Measurements from ENCODE around the gene PITX2. TPM values are rescaled to one million over a fixed set of nuclear protein-coding genes. Genes with fewer than 3 reads are reported as not detected.
A peak's percentile ranks its signal among the peaks of the same experiment; 100 is the strongest.

The PITX2 gene
- total RNA-seq, 2 experiments from 2014 or later = not detected

GRCh38 chr4:110624398-110624780, 1.5 kb upstream of the PITX2 start:
- H3K4me3 ChIP-seq (ENCODE audit: low read length) = no peak overlapping the region

DNA sequence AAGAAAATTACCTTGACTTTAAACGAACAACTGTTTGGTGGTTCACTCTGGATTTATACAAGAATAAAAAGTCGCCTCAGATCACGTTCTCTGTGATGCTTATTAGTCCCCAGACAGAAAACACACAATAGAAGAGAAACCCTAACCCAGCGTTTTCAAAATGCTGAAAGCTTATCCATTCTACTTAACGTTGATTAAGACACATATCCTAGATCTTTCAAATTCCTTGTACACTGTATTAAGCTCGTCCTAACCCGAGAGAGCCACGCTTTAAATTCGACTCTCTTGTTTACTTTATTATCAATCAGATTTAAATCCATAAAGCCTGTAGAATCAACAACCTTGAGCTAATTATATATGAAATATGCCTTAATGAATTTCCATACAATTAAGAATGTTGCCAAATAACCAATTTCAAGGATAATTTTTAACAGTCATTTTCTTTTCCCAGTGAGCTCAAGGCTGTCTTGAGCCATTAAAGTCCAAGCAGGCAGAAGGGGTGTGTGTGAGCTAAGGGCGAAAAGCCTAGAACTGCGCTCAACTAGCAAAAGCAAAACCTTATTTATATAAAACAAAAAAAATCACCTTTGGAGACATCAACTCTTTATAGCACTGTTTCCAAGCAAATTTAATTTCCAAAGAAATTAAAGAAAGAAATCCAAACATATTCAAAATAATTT, 981 bp upstream of the PITX2 start:
- Mint-ChIP-seq H3K4me1 (ENCODE audit: low read depth) (peaks cover 35% of the 10 kb centered on the region), H3K9me3 (peaks cover 15% of the 10 kb centered on the region)

More at GRCh38 chr4:110624398-110624780, 1.5 kb upstream of the PITX2 start:
- ChIA-PET POLR2A (no interaction called here), CTCF (interaction anchor here (0.5 kb wide), 1 partner anchor 581 kb away, joined by 5 read pairs; no protein-coding TSS in a partner anchor)
- peaks cover 29% of the 10 kb centered on the region for H3K4me1 ChIP-seq (ENCODE audit: insufficient read depth, low read length)
- H3K36me3 ChIP-seq (ENCODE audit: insufficient read depth, low read length) = no peaks in the 10 kb centered on the region
- H3K9me3 ChIP-seq (ENCODE audit: control insufficient read depth in 1 of 2, insufficient read depth in 1 of 2, low read length in 2 of 2) = peaks cover 16 to 53% of the 10 kb centered on the region in 2 experiments
- peaks cover 37% of the 10 kb centered on the region for H3K4me1 Mint-ChIP-seq (ENCODE audit: low read depth)
- no peak overlapping the region for H3K27ac ChIP-seq (ENCODE audit: low read depth in 1 of 2, low read length in 2 of 2)
- peaks cover 94 to 100% of the 10 kb centered on the region in 2 experiments for H3K27me3 ChIP-seq (ENCODE audit: control insufficient read depth in 1 of 2, insufficient read depth in 2 of 2, low read length in 2 of 2)
- DNase-seq (no peak), ATAC-seq (ENCODE audit: poor library complexity) (no peak)
- no peak overlapping the region for H3K4me3 Mint-ChIP-seq
- peaks cover 15% of the 10 kb centered on the region for H3K9me3 Mint-ChIP-seq
- TF ChIP-seq, protein P1, sequence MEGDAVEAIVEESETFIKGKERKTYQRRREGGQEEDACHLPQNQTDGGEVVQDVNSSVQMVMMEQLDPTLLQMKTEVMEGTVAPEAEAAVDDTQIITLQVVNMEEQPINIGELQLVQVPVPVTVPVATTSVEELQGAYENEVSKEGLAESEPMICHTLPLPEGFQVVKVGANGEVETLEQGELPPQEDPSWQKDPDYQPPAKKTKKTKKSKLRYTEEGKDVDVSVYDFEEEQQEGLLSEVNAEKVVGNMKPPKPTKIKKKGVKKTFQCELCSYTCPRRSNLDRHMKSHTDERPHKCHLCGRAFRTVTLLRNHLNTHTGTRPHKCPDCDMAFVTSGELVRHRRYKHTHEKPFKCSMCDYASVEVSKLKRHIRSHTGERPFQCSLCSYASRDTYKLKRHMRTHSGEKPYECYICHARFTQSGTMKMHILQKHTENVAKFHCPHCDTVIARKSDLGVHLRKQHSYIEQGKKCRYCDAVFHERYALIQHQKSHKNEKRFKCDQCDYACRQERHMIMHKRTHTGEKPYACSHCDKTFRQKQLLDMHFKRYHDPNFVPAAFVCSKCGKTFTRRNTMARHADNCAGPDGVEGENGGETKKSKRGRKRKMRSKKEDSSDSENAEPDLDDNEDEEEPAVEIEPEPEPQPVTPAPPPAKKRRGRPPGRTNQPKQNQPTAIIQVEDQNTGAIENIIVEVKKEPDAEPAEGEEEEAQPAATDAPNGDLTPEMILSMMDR (IDR thresholded peaks at IDR 0.05) = no peak
- no peak overlapping the region for H3K27ac Mint-ChIP-seq
- peaks cover 9% of the 10 kb centered on the region for H3K36me3 Mint-ChIP-seq (ENCODE audit: low read depth)
- H3K27me3 Mint-ChIP-seq = peaks cover 99% of the 10 kb centered on the region
- intact Hi-C loops (cut with DNase I, micrococcal nuclease) = no loop called here

DNA sequence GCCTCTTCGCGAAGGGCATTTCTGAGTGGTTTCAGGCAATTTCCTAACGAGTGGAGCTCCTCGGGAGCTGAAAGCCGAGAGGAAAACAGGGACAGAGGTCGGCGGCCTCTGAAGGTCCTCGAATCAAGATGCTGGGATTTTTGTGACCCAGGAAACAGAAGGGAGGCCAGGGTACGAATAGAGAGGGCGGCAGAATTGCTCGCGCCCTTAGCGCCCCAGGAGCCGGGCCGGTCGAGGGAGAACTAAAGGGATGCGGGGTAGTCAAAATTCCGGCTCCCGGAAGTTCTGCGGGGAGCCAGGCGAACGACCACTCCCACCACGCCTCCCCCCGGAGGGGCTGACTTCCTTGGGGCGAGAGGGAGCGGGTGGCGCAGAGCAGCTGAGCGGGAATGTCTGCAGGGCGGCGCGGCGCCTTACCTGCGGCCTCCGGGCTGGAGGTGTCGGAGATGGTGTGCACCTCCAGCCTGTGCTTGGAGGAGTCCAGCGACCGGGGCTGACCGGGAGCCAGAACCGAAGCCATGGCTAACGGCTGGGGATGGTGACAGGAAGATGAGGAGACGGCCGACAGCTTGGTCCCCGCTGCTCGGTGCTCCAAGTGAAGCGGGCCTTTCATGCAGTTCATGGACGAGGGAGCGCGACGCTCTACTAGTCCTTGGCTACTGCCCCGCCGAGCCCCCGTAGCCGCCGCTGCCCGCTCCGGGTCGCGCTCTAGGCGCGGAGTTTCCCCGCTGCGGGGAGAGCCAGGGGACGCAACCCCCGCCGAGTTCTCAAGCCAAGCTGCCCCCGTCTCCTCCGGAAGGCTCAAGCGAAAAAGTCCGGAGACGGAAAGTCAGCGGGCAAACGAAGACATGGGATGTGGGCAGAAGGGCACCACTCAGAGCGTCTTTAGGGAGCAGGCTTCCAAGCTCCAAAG, 782 bp downstream of the PITX2 start:
- Mint-ChIP-seq H3K4me1 (ENCODE audit: low read depth) (peaks cover 39% of the 10 kb centered on the region), H3K36me3 (ENCODE audit: low read depth) (no peaks in the 10 kb centered on the region), H3K27me3 (peaks cover 99% of the 10 kb centered on the region), H3K9me3 (peaks cover 7% of the 10 kb centered on the region), H3K4me3 (peak overlapping the region; percentile 62), H3K27ac (no peak overlapping the region)
- Histone ChIP-seq H3K4me1 (ENCODE audit: insufficient read depth, low read length) (peaks cover 35% of the 10 kb centered on the region), H3K9me3 (ENCODE audit: control insufficient read depth in 1 of 2, insufficient read depth in 1 of 2, low read length in 2 of 2) (peaks cover 21 to 57% of the 10 kb centered on the region in 2 experiments), H3K4me3 (ENCODE audit: low read length) (peak overlapping the region; percentile 19), H3K36me3 (ENCODE audit: insufficient read depth, low read length) (no peaks in the 10 kb centered on the region), H3K27ac (ENCODE audit: low read depth in 1 of 2, low read length in 2 of 2) (no peak overlapping the region), H3K27me3 (ENCODE audit: control insufficient read depth in 1 of 2, insufficient read depth in 2 of 2, low read length in 2 of 2) (peaks cover 92 to 98% of the 10 kb centered on the region in 2 experiments)
- ChIA-PET CTCF (no interaction called here), POLR2A (no interaction called here)
- DNase-seq (no peak), ATAC-seq (ENCODE audit: poor library complexity) (no peak)
- intact Hi-C loops (cut with DNase I, micrococcal nuclease) = no loop called here
- TF ChIP-seq, protein P1 (IDR thresholded peaks at IDR 0.05) = no peak

More for the DNA sequence above, 981 bp upstream of the PITX2 start:
- Mint-ChIP-seq H3K36me3 (ENCODE audit: low read depth) (peaks cover 9% of the 10 kb centered on the region), H3K4me3 (peak overlapping the region; percentile 46), H3K27me3 (peaks cover 99% of the 10 kb centered on the region), H3K27ac (no peak overlapping the region)
- TF ChIP-seq, protein P1 (IDR thresholded peaks at IDR 0.05) = no peak
- H3K4me1 ChIP-seq (ENCODE audit: insufficient read depth, low read length) = peaks cover 31% of the 10 kb centered on the region
- DNase-seq (no peak), ATAC-seq (ENCODE audit: poor library complexity) (no peak)
- intact Hi-C loops (cut with DNase I, micrococcal nuclease) = no loop called here
- CTCF ChIA-PET = interaction anchor here (0.5 kb wide), 1 partner anchor 580 kb away, joined by 5 read pairs; no protein-coding TSS in a partner anchor
- peaks cover 94 to 100% of the 10 kb centered on the region in 2 experiments for H3K27me3 ChIP-seq (ENCODE audit: control insufficient read depth in 1 of 2, insufficient read depth in 2 of 2, low read length in 2 of 2)
- no peaks in the 10 kb centered on the region for H3K36me3 ChIP-seq (ENCODE audit: insufficient read depth, low read length)
- H3K9me3 ChIP-seq (ENCODE audit: control insufficient read depth in 1 of 2, insufficient read depth in 1 of 2, low read length in 2 of 2) = peaks cover 18 to 53% of the 10 kb centered on the region in 2 experiments
- no peak overlapping the region for H3K4me3 ChIP-seq (ENCODE audit: low read length)
- H3K27ac ChIP-seq (ENCODE audit: low read depth in 1 of 2, low read length in 2 of 2) = no peak overlapping the region
- POLR2A ChIA-PET = no interaction called here
